Endothelial cell of umbilical vein (primary cell): ENCODE measurements around the gene STRIP2. TPM values are rescaled to one million over a fixed set of nuclear protein-coding genes. Genes with fewer than 3 reads are reported as not detected.

ENCODE experiments used
- BruUV-seq: library from RNA; stranded (reverse); fragments of 400-500 nt; replicated peaks from 2 replicates; lab custom pipeline; 2021; lab: Mats Ljungman, UMichigan
- CTCF ChIA-PET: fragments of 300-600, 350-600 bp; sonication (Branson Sonifier 250); formaldehyde crosslinking; loops from one replicate; lab custom pipeline; 2021; ENCODE audit warnings: antibody characterized with exemption, inconsistent platforms; lab: Charles Lee
- POLR2A ChIA-PET: fragments of 300-600, 350-600 bp; sonication (Branson Sonifier 250); formaldehyde crosslinking; loops from one replicate; lab custom pipeline; 2021; ENCODE audit warnings: antibody characterized with exemption, inconsistent platforms; lab: Charles Lee
- DNase-seq: peaks from one replicate; pipeline ENCODE4 v3.0.0-alpha.2; 2011; ENCODE audit warnings: low read depth, low spot score
- FAIRE-seq: peaks from 2 replicates; lab custom pipeline; 2011; peaks lifted over from hg19 to GRCh38; lab: Jason Lieb, UNC
- H2AFZ ChIP-seq: 2 replicates; pipeline ENCODE4 v1.6.0; 2012; ENCODE audit warnings: low read depth, low read length, control low read depth, inconsistent platforms
- H3K27ac ChIP-seq: 2 replicates; pipeline ENCODE4 v1.5.1; 2011; ENCODE audit warnings: low read depth, mild to moderate bottlenecking, control low read depth, low read length, moderate library complexity; ENCODE audit not compliant: insufficient read depth
- H3K27me3 ChIP-seq, 2 experiments: 2 replicates each; pipeline versions ENCODE4 v1.6.0 to v1.6.1; 2011; ENCODE audit warnings: low read length in 2 of 2, mixed read lengths in 1 of 2; ENCODE audit not compliant: control insufficient read depth in 2 of 2, insufficient read depth in 2 of 2
- H3K36me3 ChIP-seq, 2 experiments: 2 replicates in 1 of 2; 3 replicates in 1 of 2; pipeline ENCODE4 v1.5.1; 2011; ENCODE audit warnings: low read length in 2 of 2, mild to moderate bottlenecking in 1 of 2, moderate library complexity in 1 of 2; ENCODE audit not compliant: control insufficient read depth in 2 of 2, insufficient read depth in 2 of 2; ENCODE audit errors: extremely low read depth in 1 of 2
- H3K4me1 ChIP-seq: 3 replicates; pipeline ENCODE4 v1.5.1; 2011; ENCODE audit warnings: mild to moderate bottlenecking, low read length; ENCODE audit not compliant: control insufficient read depth, insufficient read depth; ENCODE audit errors: extremely low read depth
- H3K4me2 ChIP-seq: 2 replicates; pipeline ENCODE4 v1.6.1; 2011; ENCODE audit warnings: low read length, control low read depth, mixed read lengths; ENCODE audit not compliant: insufficient read depth
- H3K4me3 ChIP-seq, 3 experiments: fragments of 200-600 bp in 1 of 3; sonication (generic), shearing (Covaris generic) in 1 of 3; replicated peaks in 1 of 3; 2 replicates each; pipeline ENCODE4 v1.5.1; 2011 to 2016; ENCODE audit warnings: control low read depth in 3 of 3, low read length in 3 of 3, mild to moderate bottlenecking in 2 of 3, inconsistent platforms in 1 of 3, low read depth in 1 of 3, moderate library complexity in 1 of 3; ENCODE audit not compliant: insufficient read depth in 1 of 3
- H3K79me2 ChIP-seq: 2 replicates; pipeline ENCODE4 v1.6.0; 2012; ENCODE audit warnings: low read length, inconsistent platforms; ENCODE audit not compliant: control insufficient read depth, insufficient read depth
- H3K9ac ChIP-seq: replicated peaks from 2 replicates; pipeline ENCODE3; 2011; ENCODE audit warnings: low read length, control low read depth; ENCODE audit not compliant: insufficient read depth; ENCODE audit errors: extremely low read depth
- H3K9me1 ChIP-seq: replicated peaks from 3 replicates; pipeline ENCODE4 v1.6.0; 2011; ENCODE audit warnings: mild to moderate bottlenecking, low read length; ENCODE audit not compliant: control insufficient read depth, insufficient read depth; ENCODE audit errors: extremely low read depth
- H3K9me3 ChIP-seq: replicated peaks from 2 replicates; pipeline ENCODE4 v1.5.1; 2012; ENCODE audit warnings: low read length, inconsistent platforms; ENCODE audit not compliant: control insufficient read depth, insufficient read depth
- H4K20me1 ChIP-seq: replicated peaks from 2 replicates; pipeline ENCODE3; 2011; ENCODE audit warnings: mild to moderate bottlenecking, low read length; ENCODE audit not compliant: control insufficient read depth, insufficient read depth; ENCODE audit errors: extremely low read depth
- EZH2 ChIP-seq: IDR thresholded peaks from 2 replicates; pipeline ENCODE4 v1.6.1; 2012; ENCODE audit warnings: borderline replicate concordance, low read depth, mild to moderate bottlenecking, moderate library complexity, low read length, inconsistent platforms; ENCODE audit not compliant: severe bottlenecking
- FOS ChIP-seq: IDR thresholded peaks from 2 replicates; pipeline ENCODE4 v1.6.1; 2011; ENCODE audit warnings: mild to moderate bottlenecking, low read length, moderate library complexity, borderline replicate concordance; ENCODE audit not compliant: insufficient read depth
- GATA2 ChIP-seq: IDR thresholded peaks from 2 replicates; pipeline ENCODE4 v1.7.0; 2011; ENCODE audit warnings: low read depth, mild to moderate bottlenecking, moderate library complexity, mixed read lengths, low read length; ENCODE audit not compliant: insufficient read length, insufficient read depth
- JUN ChIP-seq: IDR thresholded peaks from 2 replicates; pipeline ENCODE4 v1.6.1; 2011; ENCODE audit warnings: borderline replicate concordance, low read depth; ENCODE audit not compliant: insufficient read length, insufficient read depth
- MYC ChIP-seq: IDR thresholded peaks from one replicate; pipeline ENCODE4 v1.6.1; 2011; ENCODE audit warnings: mild to moderate bottlenecking, low read depth, low read length
- POLR2A ChIP-seq: IDR thresholded peaks from 2 replicates; pipeline ENCODE4 v1.6.1; 2012; ENCODE audit warnings: low read depth, mild to moderate bottlenecking, control low read depth, low read length
- POLR2AphosphoS5 ChIP-seq: IDR thresholded peaks from 2 replicates; pipeline ENCODE4 v1.6.1; 2012; ENCODE audit warnings: low read depth, mild to moderate bottlenecking, control low read depth, low read length, moderate library complexity; ENCODE audit not compliant: insufficient read depth
- dilution Hi-C: fragments of 300-500 bp; cut with MboI; formaldehyde crosslinking; loops from one replicate; pipeline ENCODE4 v1.15.0; 2019; ENCODE audit warnings: low sequenced_read_pairs; ENCODE audit not compliant: extremely low pct_ligation_motif_present
- intact Hi-C: fragments of 100-400 bp; cut with micrococcal nuclease; formaldehyde crosslinking; loops from one replicate; pipeline ENCODE4 v1.10.0; 2022
- polyA plus RNA-seq, 4 experiments: library from polyadenylated mRNA; depleted of rRNA in 3 of 4; stranded (reverse) in 3 of 4; unstranded in 1 of 4; fragments of >200 nt; gene quantifications; 2 replicates each; pipeline versions ENCODE4 v1.2.1 to v1.2.3, GENCODE V29; 2011 to 2012; ENCODE audit warnings: missing spikeins in 1 of 4
- total RNA-seq: library from RNA; stranded (reverse); gene quantifications from 2 replicates; pipeline ENCODE4 v1.2.3, GENCODE V29; 2021
- TF ChIP-seq, protein P1 (sequence below): IDR thresholded peaks from 2 replicates; pipeline ENCODE4 v1.6.1; 2011; ENCODE audit not compliant: insufficient read depth, insufficient read length
- TF ChIP-seq, protein P2 (sequence below), 2 donors: IDR thresholded peaks; 1 replicate in 1 of 2; 2 replicates in 1 of 2; pipeline ENCODE4 v1.5.1; 2011; ENCODE audit warnings: low read length in 2 of 2, mild to moderate bottlenecking in 2 of 2, moderate library complexity in 2 of 2, control low read depth in 1 of 2, inconsistent platforms in 1 of 2, low read depth in 1 of 2; ENCODE audit not compliant: insufficient read depth in 1 of 2; ENCODE audit errors: extremely low read depth in 1 of 2

Gene STRIP2
- total and polyA plus RNA-seq, 2 donors (not counting 3 experiments of a cell fraction or from before 2014, with no cell fraction given): 3.4 to 10.0 TPM

DNA sequence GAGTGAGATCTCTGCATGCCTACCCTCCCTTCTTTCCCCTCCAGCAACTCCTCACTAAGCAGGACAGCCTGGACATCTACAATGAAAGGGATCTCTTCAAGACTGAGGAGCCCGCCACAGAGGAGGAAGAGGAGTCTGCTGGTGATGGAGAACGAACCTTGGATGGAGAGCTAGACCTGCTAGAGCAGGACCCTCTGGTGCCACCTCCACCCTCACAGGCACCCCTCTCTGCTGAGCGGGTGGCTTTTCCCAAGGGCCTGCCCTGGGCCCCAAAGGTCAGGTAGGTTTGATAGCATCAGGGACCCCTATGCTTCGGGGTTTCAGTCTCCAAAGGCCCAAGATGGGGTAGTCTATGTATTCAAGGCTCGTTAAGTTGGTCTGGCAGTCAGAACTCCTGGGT, 23.9 kb downstream of the STRIP2 start:
- no TSS peak for BruUV-seq
- H3K27ac ChIP-seq: no peak overlapping the region
- TF ChIP-seq FOS: no peak
- TF ChIP-seq, protein P1, sequence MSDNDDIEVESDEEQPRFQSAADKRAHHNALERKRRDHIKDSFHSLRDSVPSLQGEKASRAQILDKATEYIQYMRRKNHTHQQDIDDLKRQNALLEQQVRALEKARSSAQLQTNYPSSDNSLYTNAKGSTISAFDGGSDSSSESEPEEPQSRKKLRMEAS: no peak
- no peak for TF ChIP-seq GATA2
- TF ChIP-seq POLR2AphosphoS5: no peak
- no peak for TF ChIP-seq JUN
- TF ChIP-seq EZH2: no peak
- no peak for TF ChIP-seq POLR2A
- TF ChIP-seq MYC: no peak
- TF ChIP-seq, protein P2, sequence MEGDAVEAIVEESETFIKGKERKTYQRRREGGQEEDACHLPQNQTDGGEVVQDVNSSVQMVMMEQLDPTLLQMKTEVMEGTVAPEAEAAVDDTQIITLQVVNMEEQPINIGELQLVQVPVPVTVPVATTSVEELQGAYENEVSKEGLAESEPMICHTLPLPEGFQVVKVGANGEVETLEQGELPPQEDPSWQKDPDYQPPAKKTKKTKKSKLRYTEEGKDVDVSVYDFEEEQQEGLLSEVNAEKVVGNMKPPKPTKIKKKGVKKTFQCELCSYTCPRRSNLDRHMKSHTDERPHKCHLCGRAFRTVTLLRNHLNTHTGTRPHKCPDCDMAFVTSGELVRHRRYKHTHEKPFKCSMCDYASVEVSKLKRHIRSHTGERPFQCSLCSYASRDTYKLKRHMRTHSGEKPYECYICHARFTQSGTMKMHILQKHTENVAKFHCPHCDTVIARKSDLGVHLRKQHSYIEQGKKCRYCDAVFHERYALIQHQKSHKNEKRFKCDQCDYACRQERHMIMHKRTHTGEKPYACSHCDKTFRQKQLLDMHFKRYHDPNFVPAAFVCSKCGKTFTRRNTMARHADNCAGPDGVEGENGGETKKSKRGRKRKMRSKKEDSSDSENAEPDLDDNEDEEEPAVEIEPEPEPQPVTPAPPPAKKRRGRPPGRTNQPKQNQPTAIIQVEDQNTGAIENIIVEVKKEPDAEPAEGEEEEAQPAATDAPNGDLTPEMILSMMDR (IDR thresholded peaks at IDR 0.05; ENCODE audit: extremely low read depth in 1 of 2, insufficient read depth in 1 of 2, low read depth in 1 of 2, low read length in 2 of 2): no peak
- ChIA-PET CTCF (no interaction called here), POLR2A (no interaction called here)
- no peaks in the 10 kb centered on the region for H3K79me2 ChIP-seq
- intact Hi-C loops (no loop called here), dilution Hi-C loops (no loop called here)
- H3K27me3 ChIP-seq: no peaks in the 10 kb centered on the region
- H3K4me3 ChIP-seq: no peak overlapping the region
- H3K9ac ChIP-seq: no peak overlapping the region
- H3K9me1 ChIP-seq: no peaks in the 10 kb centered on the region
- no peak overlapping the region for H2AFZ ChIP-seq
- H3K9me3 ChIP-seq: no peaks in the 10 kb centered on the region
- DNase-seq (no peak), FAIRE-seq (no peak)
- peaks cover 2% of the 10 kb centered on the region in 2 experiments for H3K36me3 ChIP-seq
- no peaks in the 10 kb centered on the region for H4K20me1 ChIP-seq
- H3K4me2 ChIP-seq: no peak overlapping the region
- H3K4me1 ChIP-seq: no peaks in the 10 kb centered on the region
